COLO829 (cell line): Measurements from ENCODE around the gene GP9.
"Not testable (repeated sequence)": the region's sequence is repeated elsewhere in the genome, so short reads cannot be mapped to it uniquely, and the experiment has no call there.

Source experiments
- DNase-seq: peaks from one replicate; pipeline ENCODE4 v3.0.0; 2012; ENCODE audit warnings: low spot score

The GP9 gene

DNA sequence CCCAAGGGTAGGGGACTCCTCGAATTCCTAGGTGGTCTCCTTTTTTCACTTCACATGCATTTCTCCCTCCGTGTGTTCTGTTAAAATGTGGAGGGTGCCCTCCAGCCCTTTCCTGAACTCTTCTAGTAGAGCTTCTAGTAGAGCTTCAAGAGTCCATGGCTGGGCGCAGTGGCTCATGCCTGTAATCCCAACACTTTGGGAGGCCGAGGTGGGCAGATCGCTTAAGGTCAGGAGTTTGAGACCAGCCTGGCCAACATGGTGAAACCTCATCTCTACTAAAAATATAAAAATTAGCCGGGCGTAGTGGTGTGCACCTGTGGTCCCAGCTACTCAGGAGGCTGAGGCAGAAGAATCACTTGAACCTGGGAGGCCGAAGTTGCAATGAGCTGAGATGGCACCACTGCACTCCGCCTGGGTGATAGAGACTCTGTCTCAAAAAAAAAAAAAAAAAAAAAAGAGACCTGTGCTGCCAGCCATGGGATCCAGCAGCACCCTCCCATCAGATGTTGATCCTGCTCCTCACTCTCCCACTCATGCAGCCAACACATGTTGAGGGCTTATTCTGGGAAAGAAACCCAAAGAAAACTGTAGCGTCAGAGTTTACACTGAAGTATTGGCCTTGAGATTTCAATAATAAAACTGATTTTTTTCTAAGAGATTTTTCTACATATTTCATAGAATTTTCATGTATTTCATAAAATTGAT, 50.6 kb downstream of the GP9 start:
- DNase-seq: not testable (repeated sequence)
